HG02870 (cell line): ENCODE results near the gene CNRIP1.

Source experiments
- ATAC-seq: cut with Tn5 transposase; IDR thresholded peaks from one replicate; pipeline ENCODE4 v1.9.1; 2021; ENCODE audit warnings: mild to moderate bottlenecking, moderate library complexity; ENCODE audit not compliant: unreplicated experiment

CNRIP1 gene

DNA sequence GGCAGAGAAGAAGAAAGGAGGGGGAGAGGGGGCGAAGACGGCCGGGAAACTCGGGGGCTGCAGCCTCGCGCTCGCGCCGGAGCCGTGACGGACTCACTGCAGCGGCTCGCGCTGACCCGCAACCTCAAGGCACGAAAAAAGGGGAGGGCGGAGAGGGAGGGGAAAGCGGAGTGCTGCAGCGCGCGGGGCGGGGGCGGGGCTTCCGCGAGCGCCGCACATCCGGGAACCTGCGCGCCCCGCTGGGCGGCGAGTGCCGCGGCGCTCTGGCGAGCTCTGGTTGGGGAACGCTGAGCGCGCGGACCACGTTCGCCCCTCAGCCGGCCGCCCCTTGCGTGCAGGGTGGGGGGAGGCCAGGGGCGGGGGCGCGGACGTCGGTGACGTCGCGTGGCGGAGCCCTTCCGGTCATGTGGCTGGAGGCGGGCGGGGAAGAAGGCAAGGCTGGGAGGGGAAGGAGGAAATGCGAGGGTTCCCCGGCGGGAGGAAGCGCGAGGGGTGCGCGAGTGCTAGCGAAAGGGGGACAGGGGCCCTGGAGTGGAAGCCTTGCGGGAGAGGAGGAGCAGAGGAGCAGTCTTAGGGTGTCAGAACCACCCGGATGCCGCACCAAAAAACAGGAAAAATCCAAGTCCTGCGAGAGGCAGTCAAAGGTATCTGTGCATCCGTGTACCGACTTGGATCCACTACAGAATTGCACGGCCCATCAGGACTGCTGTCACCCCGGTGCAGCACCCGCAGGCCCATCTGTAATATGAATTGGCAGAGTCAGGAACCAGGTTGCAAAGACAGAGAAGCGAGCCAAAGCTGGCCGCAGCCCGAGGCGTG is 67.1 kb downstream of the CNRIP1 start, which contains the start of gene PPP3R1:
PPP3R1 (minus strand) TSS at position 133 of the 819 bp plus-strand sequence. CDS start 405 bp downstream, outside the sequence.
- ATAC-seq = peak; percentile 81

DNA sequence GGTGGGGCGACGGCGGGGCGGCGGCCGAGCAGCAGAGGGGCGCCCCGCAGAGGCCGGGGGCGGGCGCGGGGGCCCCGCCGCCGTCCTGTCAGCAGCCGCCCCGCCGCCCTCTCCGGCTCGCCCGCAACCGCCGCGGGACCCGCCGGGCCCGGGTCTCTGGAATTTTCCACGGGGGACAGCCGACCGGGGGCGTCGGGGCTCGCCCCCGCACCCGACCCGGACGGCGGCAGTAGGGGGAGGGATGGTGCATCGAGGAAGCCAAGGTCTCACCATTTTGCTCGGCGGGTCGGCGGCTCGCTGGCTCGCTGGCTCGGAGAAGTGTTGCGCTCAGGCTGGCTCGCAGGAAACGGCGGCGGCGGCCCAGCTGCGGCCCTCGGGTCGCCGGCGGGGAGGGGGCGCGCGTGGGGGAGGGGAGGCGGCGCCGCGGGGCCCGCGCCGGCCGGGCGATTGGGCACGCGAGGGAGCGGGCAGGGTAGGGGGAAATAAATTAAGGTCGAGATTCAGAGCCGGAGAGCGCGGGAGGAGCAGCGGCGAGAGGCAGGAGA is 67.8 kb downstream of the CNRIP1 start:
- ATAC-seq = peak; percentile 3

DNA sequence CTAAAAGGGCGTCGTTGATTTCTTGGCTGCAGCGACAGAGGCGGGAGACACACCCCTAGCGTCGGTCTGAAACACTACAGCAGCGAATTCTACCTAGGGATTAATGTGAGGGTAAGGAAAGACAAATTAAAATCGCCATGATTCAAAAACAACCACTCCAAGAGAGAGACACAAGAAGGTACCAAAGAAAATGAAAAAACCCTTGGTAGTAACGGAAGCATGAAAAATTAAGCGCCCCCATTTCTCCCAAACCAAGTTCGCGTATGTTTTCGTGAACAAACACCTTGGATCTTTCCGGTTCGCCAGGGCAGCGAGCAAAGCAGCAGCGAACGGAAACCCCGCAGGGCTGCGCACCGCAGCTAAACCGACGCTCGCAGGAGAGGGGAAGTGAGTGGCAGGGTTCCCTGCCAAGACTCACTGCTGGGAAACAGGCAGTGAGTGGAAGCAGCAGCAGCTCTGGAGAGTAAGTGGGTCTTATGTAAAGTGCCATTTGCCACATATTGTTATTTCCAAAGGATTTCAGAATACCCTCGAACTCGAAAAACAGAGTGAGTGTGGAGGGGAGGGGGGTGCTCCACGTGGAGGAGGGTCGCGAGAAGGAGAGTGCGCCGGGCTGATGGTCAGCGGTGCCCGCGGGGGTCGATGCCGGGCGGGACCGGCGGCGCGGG is 68.4 kb downstream of the CNRIP1 start:
- peak; percentile 45 for ATAC-seq

DNA sequence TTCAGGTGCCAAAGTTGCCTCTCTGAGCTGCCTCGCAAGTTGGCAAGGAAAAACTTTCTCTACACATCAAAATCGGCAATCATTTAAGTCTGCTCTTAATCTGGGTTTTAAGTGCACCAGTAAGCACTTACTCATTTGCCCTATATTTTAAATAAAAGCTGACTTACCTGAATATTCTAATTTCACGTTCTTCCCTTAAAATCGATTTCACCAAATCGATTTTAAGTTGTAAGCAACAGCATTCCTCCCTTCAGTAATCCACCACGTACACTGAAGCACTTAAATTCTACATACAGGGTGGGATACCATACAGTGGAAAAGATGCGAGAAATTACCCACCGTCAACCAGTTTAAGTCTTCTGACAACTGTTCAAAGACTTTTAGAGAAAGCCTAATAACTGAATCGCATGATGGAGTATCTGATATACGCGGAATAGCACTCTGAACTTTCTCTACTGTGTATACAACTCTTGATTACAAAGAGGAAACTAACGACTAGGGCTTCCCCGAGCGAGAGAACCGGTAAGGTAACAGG is 69.0 kb downstream of the CNRIP1 start:
- ATAC-seq = no peak

DNA sequence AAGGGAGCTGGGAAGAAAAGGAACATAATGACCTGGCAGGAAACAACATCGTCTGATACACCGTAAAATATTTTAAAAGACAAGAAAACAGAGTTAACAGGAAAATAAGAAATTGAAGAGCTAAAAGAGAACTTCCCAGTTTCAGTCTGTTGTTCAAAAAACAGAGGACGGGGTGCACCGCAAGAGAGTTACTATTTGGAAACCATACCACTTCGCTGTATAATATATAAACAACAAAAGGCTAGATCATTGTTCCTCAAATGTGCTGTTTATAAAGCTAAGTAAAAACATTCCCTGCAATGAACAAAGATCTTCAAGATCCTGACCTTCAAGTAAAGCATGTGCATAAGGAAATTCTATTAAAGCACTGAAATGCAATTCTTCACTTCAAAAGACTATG is 69.6 kb downstream of the CNRIP1 start:
- ATAC-seq = no peak

DNA sequence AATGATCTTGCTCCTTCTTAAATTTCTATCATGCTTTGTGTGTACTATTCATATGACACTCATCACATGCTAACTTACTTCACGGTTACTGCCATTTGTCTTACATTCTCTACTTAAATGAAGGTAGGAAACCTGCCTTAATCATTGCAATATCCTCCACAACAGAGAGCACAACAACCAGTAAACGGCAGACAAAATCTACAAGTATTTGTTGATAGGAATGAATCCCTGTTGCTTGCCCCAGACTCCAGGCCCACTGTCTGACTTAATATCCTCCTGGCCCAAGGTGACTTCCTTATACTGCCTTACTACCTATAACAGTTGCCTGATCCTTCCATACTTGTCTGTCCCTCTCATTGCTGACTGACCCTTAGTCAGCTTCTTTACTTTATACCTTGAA is 70.9 kb downstream of the CNRIP1 start:
- no peak for ATAC-seq

DNA sequence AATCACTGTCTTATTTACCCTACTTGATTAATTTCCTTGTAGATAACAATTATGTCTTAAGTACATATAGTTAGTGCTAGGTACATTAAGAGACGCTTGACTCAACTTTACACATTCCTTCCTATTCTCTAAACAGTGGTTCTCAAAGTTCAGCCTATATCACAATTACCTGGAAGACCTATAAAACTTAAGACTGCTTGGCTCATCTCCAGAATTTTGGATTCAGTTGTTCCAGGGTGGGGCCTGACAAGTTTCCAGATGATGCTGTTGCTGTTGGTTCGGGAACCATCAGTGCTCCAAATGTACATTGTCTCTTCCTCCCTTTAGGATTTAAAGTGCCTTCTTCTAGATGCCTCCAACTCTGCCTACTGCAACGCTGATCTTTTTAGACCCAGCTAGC is 71.4 kb downstream of the CNRIP1 start:
- ATAC-seq = no peak

DNA sequence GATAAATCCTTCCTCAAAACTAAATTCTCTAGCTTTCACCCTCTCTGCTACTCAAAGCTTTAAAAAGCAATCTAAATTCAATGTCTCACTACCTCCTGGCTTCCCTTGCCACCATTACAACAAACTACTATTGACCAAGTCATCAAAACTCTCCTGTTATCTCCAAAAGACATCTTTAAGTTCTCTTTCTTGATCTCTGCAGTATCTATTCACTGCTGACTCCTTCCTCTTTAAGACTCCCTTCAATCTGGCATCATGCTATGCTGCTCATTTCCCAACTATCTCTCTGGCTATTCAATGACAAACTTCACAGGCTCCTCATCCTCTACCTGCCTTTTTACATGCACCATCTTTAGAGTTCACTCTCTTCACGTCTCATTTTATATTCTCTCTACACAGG is 73.4 kb downstream of the CNRIP1 start:
- no peak for ATAC-seq

DNA sequence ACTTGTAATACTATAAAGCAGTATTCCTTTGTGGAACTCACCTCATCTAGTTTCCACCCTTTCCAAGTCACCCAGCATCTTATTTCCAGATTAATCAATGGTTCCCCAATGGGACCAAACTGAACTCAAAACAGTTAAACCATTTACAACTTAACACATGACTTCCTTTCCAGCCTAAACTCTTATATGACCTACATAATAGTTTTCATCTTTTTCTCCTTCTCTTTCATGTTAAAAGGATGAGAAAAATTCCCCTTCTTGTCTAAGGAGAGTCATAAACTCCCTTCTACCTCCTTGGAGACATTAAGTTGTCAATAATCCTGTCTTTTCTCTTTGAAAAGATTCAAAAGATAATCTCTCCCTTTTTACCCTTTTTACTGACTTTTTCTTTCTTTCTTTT is 74.1 kb downstream of the CNRIP1 start:
- ATAC-seq = no peak

DNA sequence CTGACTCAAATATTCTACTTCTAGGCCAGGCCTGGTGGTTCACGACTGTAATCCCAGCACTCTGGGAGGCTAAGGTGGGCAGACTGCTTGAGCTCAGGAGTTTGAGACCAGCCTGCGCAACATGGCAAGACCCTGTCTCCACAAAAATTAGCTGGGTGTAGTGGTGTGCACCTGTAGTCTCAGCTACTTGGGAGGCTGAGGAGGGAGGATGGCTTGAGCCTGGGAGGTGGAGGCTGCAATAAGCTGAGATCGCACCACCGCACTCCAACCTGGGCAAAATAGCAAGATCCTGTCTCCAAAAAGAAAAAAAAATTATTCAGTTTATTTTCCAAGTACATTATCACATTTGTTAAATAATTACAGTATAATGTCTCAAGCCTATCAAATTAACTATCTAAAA is 74.7 kb downstream of the CNRIP1 start:
- no peak for ATAC-seq

DNA sequence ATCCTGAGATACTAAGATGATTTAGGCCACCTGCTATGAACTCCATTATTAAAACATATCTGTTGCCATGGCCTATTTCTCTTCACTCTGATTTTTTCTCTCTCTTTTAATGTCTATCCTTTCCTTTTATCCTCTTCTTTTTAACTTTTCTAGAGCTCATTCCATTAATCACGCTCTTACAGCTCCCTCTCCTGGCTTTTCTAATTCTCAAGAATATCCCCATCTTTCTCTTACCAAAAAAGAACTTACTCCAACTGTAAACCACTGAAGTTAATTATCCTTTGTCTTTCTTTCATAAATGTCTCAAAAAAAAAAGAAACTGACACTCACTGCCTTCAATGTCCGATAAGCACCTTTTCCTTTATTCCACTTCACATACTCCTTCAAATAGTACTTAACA is 75.3 kb downstream of the CNRIP1 start:
- ATAC-seq = no peak
